ENCODE results near the gene SLC5A2. TPM values are rescaled to one million over a fixed set of nuclear protein-coding genes. Genes with fewer than 3 reads are reported as not detected.
"Not testable (repeated sequence)": the region's sequence is repeated elsewhere in the genome, so short reads cannot be mapped to it uniquely, and the experiment has no call there.

Gene SLC5A2
- total RNA-seq, 2 experiments from 2014 or later = not detected

DNA sequence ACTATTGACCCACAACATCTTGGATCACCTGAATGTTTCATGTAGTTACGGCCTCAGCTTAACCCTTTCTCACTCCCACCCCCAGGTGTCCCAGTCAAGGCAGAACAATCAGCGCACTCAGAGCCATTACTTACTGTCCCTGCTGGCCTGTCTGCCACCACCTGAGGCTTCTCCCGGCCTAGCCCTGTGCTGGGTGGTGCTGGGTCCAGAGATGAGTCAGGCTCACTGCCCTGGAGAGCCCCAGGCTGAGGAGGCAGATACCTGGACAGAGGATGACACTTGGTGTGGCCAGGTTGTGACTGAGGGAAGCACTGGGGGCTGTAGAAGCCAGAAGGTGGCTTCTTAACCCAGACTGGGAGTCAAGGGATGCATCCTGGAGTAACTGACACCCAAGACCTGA lies 4.0 kb upstream of the SLC5A2 start:
- Histone ChIP-seq H3K36me3 (ENCODE audit: insufficient read depth, low read length) (no peaks in the 10 kb centered on the region), H3K4me2 (ENCODE audit: low read length) (no peak overlapping the region), H3K4me3 (ENCODE audit: low read depth, low read length, poor library complexity, severe bottlenecking) (no peak overlapping the region), H2AFZ (ENCODE audit: low read length) (no peak overlapping the region), H4K20me1 (ENCODE audit: insufficient read depth, low read length) (no peaks in the 10 kb centered on the region), H3K9me2 (ENCODE audit: insufficient read depth, low read length) (no peaks in the 10 kb centered on the region), H3K9me3 (ENCODE audit: low read length) (no peaks in the 10 kb centered on the region), H3K27ac (ENCODE audit: low read depth, low read length, poor library complexity, severe bottlenecking) (no peak overlapping the region), H3K4me1 (ENCODE audit: insufficient read depth, low read length, poor library complexity, severe bottlenecking) (no peaks in the 10 kb centered on the region), H3K79me2 (ENCODE audit: insufficient read depth, low read depth, low read length) (no peaks in the 10 kb centered on the region)
- CTCF ChIA-PET (ENCODE audit: unreplicated experiment) = no interaction called here
- POLR2A ChIA-PET = no interaction called here
- TF ChIP-seq EZH2phosphoT487 (IDR thresholded peaks at IDR 0.05; ENCODE audit: borderline replicate concordance, low read depth, low read length) = no peak
- TF ChIP-seq, protein P1, sequence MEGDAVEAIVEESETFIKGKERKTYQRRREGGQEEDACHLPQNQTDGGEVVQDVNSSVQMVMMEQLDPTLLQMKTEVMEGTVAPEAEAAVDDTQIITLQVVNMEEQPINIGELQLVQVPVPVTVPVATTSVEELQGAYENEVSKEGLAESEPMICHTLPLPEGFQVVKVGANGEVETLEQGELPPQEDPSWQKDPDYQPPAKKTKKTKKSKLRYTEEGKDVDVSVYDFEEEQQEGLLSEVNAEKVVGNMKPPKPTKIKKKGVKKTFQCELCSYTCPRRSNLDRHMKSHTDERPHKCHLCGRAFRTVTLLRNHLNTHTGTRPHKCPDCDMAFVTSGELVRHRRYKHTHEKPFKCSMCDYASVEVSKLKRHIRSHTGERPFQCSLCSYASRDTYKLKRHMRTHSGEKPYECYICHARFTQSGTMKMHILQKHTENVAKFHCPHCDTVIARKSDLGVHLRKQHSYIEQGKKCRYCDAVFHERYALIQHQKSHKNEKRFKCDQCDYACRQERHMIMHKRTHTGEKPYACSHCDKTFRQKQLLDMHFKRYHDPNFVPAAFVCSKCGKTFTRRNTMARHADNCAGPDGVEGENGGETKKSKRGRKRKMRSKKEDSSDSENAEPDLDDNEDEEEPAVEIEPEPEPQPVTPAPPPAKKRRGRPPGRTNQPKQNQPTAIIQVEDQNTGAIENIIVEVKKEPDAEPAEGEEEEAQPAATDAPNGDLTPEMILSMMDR (conservative IDR thresholded peaks at IDR 0.05; ENCODE audit: low read length) = no peak
- no TSS peak for BruUV-seq (replicated peaks)
- intact Hi-C loops (cut with micrococcal nuclease; ENCODE audit: unreplicated experiment) = no loop called here
- no peak for DNase-seq (ENCODE audit: low spot score)

GRCh38 chr16:31479751-31480150 lies 3.2 kb upstream of the SLC5A2 start:
- no peaks in the 10 kb centered on the region for H3K9me3 ChIP-seq (ENCODE audit: low read length)
- no peak overlapping the region for H3K4me2 ChIP-seq (ENCODE audit: low read length)
- CTCF ChIA-PET (ENCODE audit: unreplicated experiment) = no interaction called here
- H3K27ac ChIP-seq (ENCODE audit: low read depth, low read length, poor library complexity, severe bottlenecking) = no peak overlapping the region
- no peaks in the 10 kb centered on the region for H3K36me3 ChIP-seq (ENCODE audit: insufficient read depth, low read length)
- POLR2A ChIA-PET = no interaction called here
- BruUV-seq (replicated peaks) = no TSS peak
- TF ChIP-seq EZH2phosphoT487 (IDR thresholded peaks at IDR 0.05; ENCODE audit: borderline replicate concordance, low read depth, low read length) = no peak
- intact Hi-C loops (cut with micrococcal nuclease; ENCODE audit: unreplicated experiment) = no loop called here
- DNase-seq (ENCODE audit: low spot score) = no peak
- H3K79me2 ChIP-seq (ENCODE audit: insufficient read depth, low read depth, low read length) = no peaks in the 10 kb centered on the region
- no peaks in the 10 kb centered on the region for H3K4me1 ChIP-seq (ENCODE audit: insufficient read depth, low read length, poor library complexity, severe bottlenecking)
- no peaks in the 10 kb centered on the region for H4K20me1 ChIP-seq (ENCODE audit: insufficient read depth, low read length)
- H2AFZ ChIP-seq (ENCODE audit: low read length) = no peak overlapping the region
- no peak overlapping the region for H3K4me3 ChIP-seq (ENCODE audit: low read depth, low read length, poor library complexity, severe bottlenecking)
- H3K9me2 ChIP-seq (ENCODE audit: insufficient read depth, low read length) = no peaks in the 10 kb centered on the region

GRCh38 chr16:31480851-31481536 lies 1.9 kb upstream of the SLC5A2 start:
- Histone ChIP-seq H3K36me3 (ENCODE audit: insufficient read depth, low read length) (no peaks in the 10 kb centered on the region), H3K9me2 (ENCODE audit: insufficient read depth, low read length) (no peaks in the 10 kb centered on the region), H3K79me2 (ENCODE audit: insufficient read depth, low read depth, low read length) (no peaks in the 10 kb centered on the region), H4K20me1 (ENCODE audit: insufficient read depth, low read length) (no peaks in the 10 kb centered on the region), H3K4me1 (ENCODE audit: insufficient read depth, low read length, poor library complexity, severe bottlenecking) (no peaks in the 10 kb centered on the region), H3K4me3 (ENCODE audit: low read depth, low read length, poor library complexity, severe bottlenecking) (no peak overlapping the region), H2AFZ (ENCODE audit: low read length) (no peak overlapping the region), H3K9me3 (ENCODE audit: low read length) (no peaks in the 10 kb centered on the region), H3K4me2 (ENCODE audit: low read length) (no peak overlapping the region), H3K27ac (ENCODE audit: low read depth, low read length, poor library complexity, severe bottlenecking) (no peak overlapping the region)
- DNase-seq (ENCODE audit: low spot score) = no peak
- POLR2A ChIA-PET = no interaction called here
- no TSS peak for BruUV-seq (replicated peaks)
- CTCF ChIA-PET (ENCODE audit: unreplicated experiment) = no interaction called here
- intact Hi-C loops (cut with micrococcal nuclease; ENCODE audit: unreplicated experiment) = no loop called here
- TF ChIP-seq, protein P1 (conservative IDR thresholded peaks at IDR 0.05; ENCODE audit: low read length) = no peak
- TF ChIP-seq EZH2phosphoT487 (IDR thresholded peaks at IDR 0.05; ENCODE audit: borderline replicate concordance, low read depth, low read length) = no peak

GRCh38 chr16:31484048-31484447 lies 1.1 kb downstream of the SLC5A2 start:
- H3K27ac ChIP-seq (ENCODE audit: low read depth, low read length, poor library complexity, severe bottlenecking); H3K9me2 ChIP-seq (ENCODE audit: insufficient read depth, low read length); CTCF ChIA-PET (ENCODE audit: unreplicated experiment); H2AFZ ChIP-seq (ENCODE audit: low read length); H3K4me2 ChIP-seq (ENCODE audit: low read length); DNase-seq (ENCODE audit: low spot score); H4K20me1 ChIP-seq (ENCODE audit: insufficient read depth, low read length); POLR2A ChIA-PET; H3K4me1 ChIP-seq (ENCODE audit: insufficient read depth, low read length, poor library complexity, severe bottlenecking); H3K9me3 ChIP-seq (ENCODE audit: low read length); H3K79me2 ChIP-seq (ENCODE audit: insufficient read depth, low read depth, low read length); H3K36me3 ChIP-seq (ENCODE audit: insufficient read depth, low read length); BruUV-seq (replicated peaks); H3K4me3 ChIP-seq (ENCODE audit: low read depth, low read length, poor library complexity, severe bottlenecking); intact Hi-C loops (cut with micrococcal nuclease; ENCODE audit: unreplicated experiment): not testable (repeated sequence)

Data from OCI-LY7 (cell line).